B cell (primary cell): ENCODE measurements around the gene IBA57. TPM values are rescaled to one million over a fixed set of nuclear protein-coding genes. Genes with fewer than 3 reads are reported as not detected.

Source experiments
- ATAC-seq: fragments of 200-7000 bp; cut with Tn5 transposase; one replicate; pipeline ENCODE4 v1.10.0; 2021; ENCODE audit warnings: low read depth, mild to moderate bottlenecking, moderate number of reproducible peaks, moderate library complexity
- CTCF ChIA-PET: fragments of 350-600 bp; sonication (Branson Sonifier 250); formaldehyde crosslinking; loops from one replicate; lab custom pipeline; 2021; ENCODE audit warnings: antibody characterized with exemption, inconsistent platforms; lab: Charles Lee
- POLR2A ChIA-PET: fragments of 350-600 bp; sonication (Branson Sonifier 250); formaldehyde crosslinking; loops from one replicate; lab custom pipeline; 2021; ENCODE audit warnings: antibody characterized with exemption; lab: Charles Lee
- DNase-seq: peaks from one replicate; pipeline ENCODE4 v3.0.0; 2013
- H2AFZ ChIP-seq: 2 replicates; pipeline ENCODE4 v1.6.1; 2012; ENCODE audit warnings: mild to moderate bottlenecking, low read depth, low read length; ENCODE audit not compliant: insufficient read depth, poor library complexity, severe bottlenecking
- H3K27ac ChIP-seq, 2 donors: 1 replicate in 1 of 2; 2 replicates in 1 of 2; pipeline ENCODE4 v1.5.1; 2012 to 2013; ENCODE audit warnings: low read length in 2 of 2, mild to moderate bottlenecking in 2 of 2, moderate library complexity in 1 of 2
- H3K27me3 ChIP-seq, 4 experiments: fragments of 200-600 bp in 1 of 4; sonication (generic) in 1 of 4; replicated peaks in 1 of 4; 1 replicate in 2 of 4; 2 replicates in 2 of 4; pipeline versions ENCODE4 v1.6.1 to v1.7.0; 2013 to 2016; ENCODE audit warnings: low read length in 3 of 4, mild to moderate bottlenecking in 2 of 4, mixed read lengths in 1 of 4, moderate library complexity in 1 of 4; ENCODE audit not compliant: insufficient read depth in 4 of 4, control insufficient read depth in 3 of 4; ENCODE audit errors: control extremely low read depth in 1 of 4
- H3K36me3 ChIP-seq, 2 experiments: replicated peaks in 1 of 2; 1 replicate in 1 of 2; 2 replicates in 1 of 2; pipeline versions ENCODE4 v1.6.1 to v1.7.1; 2013; ENCODE audit warnings: low read length in 1 of 2; ENCODE audit not compliant: insufficient read depth in 2 of 2, control insufficient read depth in 1 of 2; ENCODE audit errors: control extremely low read depth in 1 of 2, extremely low read depth in 1 of 2
- H3K4me1 ChIP-seq, 2 donors: fragments of 200-600 bp in 1 of 2; sonication (generic) in 1 of 2; 1 replicate in 1 of 2; 2 replicates in 1 of 2; pipeline versions ENCODE4 v1.5.1 to v1.6.1; 2013 to 2017; ENCODE audit warnings: low read length in 2 of 2; ENCODE audit not compliant: control insufficient read depth in 2 of 2, insufficient read depth in 2 of 2
- H3K4me2 ChIP-seq: replicated peaks from 2 replicates; pipeline ENCODE3; 2012; ENCODE audit warnings: mild to moderate bottlenecking, low read depth, low read length; ENCODE audit not compliant: poor library complexity, severe bottlenecking
- H3K4me3 ChIP-seq, 5 experiments: fragments of 200-600 bp in 1 of 5; sonication (generic) in 1 of 5; 1 replicate in 3 of 5; 2 replicates in 2 of 5; pipeline versions ENCODE4 v1.5.1 to v1.7.0; 2011 to 2016; ENCODE audit warnings: low read length in 4 of 5, mild to moderate bottlenecking in 4 of 5, low read depth in 2 of 5, control low read depth in 1 of 5, moderate library complexity in 1 of 5; ENCODE audit not compliant: insufficient read depth in 1 of 5; ENCODE audit errors: control extremely low read depth in 1 of 5, extremely low read depth in 1 of 5
- H3K79me2 ChIP-seq: fragments of 200-600 bp; sonication (generic); one replicate; pipeline ENCODE4 v1.6.0; 2016; ENCODE audit warnings: low read length; ENCODE audit not compliant: control insufficient read depth, insufficient read depth
- H3K9ac ChIP-seq: fragments of 200-600 bp; sonication (generic); 2 replicates; pipeline ENCODE4 v1.6.1; 2017; ENCODE audit warnings: mild to moderate bottlenecking, low read length, moderate library complexity
- H3K9me3 ChIP-seq, 3 donors: one replicate each; pipeline versions ENCODE4 v1.6.1 to v1.7.1; 2013; ENCODE audit warnings: low read length in 2 of 3; ENCODE audit not compliant: control insufficient read depth in 2 of 3, insufficient read depth in 1 of 3; ENCODE audit errors: control extremely low read depth in 1 of 3
- H4K20me1 ChIP-seq: 2 replicates; pipeline ENCODE4 v1.6.0; 2012; ENCODE audit warnings: mild to moderate bottlenecking, low read length; ENCODE audit not compliant: insufficient read depth, control insufficient read depth, poor library complexity, severe bottlenecking
- H3K27ac Mint-ChIP-seq: one replicate; pipeline ENCODE4 v1.8.0; 2021; ENCODE audit warnings: mixed read lengths
- H3K27me3 Mint-ChIP-seq: one replicate; pipeline ENCODE4 v1.8.0; 2021; ENCODE audit warnings: mixed read lengths
- H3K4me1 Mint-ChIP-seq: one replicate; pipeline ENCODE4 v1.8.0; 2021; ENCODE audit warnings: mixed read lengths
- H3K4me3 Mint-ChIP-seq: one replicate; pipeline ENCODE4 v1.8.0; 2021; ENCODE audit warnings: mixed read lengths
- H3K9me3 Mint-ChIP-seq: one replicate; pipeline ENCODE4 v1.8.0; 2022; ENCODE audit warnings: mixed read lengths; ENCODE audit not compliant: insufficient read depth
- CTCF ChIP-seq: fragments of 200-600 bp; IDR thresholded peaks from one replicate; pipeline ENCODE4 v1.8.0; 2022; ENCODE audit warnings: antibody characterized with exemption, mild to moderate bottlenecking
- EZH2 ChIP-seq: IDR thresholded peaks from 2 replicates; pipeline ENCODE4 v1.6.1; 2012; ENCODE audit warnings: borderline replicate concordance, low read depth, mild to moderate bottlenecking, moderate library complexity, low read length; ENCODE audit not compliant: insufficient read depth, poor library complexity, severe bottlenecking
- WGBS: methylation state at CpG from one replicate; pipeline ENCODE4 v1.1.5; 2013; ENCODE audit warnings: missing lambda C conversion rate; ENCODE audit not compliant: insufficient coverage; 5-methylcytosine and 5-hydroxymethylcytosine counted together
- intact Hi-C: fragments of 100-400 bp; cut with micrococcal nuclease; formaldehyde crosslinking; loops from one replicate; pipeline ENCODE4 v1.10.0; 2022
- polyA plus RNA-seq: library from polyadenylated mRNA; depleted of rRNA; stranded (reverse); fragments of >200 nt; gene quantifications from 2 replicates; pipeline ENCODE4 v1.2.3, GENCODE V29; 2012
- total RNA-seq, 2 donors: library from RNA; stranded (reverse); fragments of 120-200 nt in 1 of 2; gene quantifications; 1 replicate in 1 of 2; 2 replicates in 1 of 2; pipeline versions ENCODE4 v1.2.3 to v1.2.4, GENCODE V29; 2013 to 2022

IBA57 gene
- total and polyA plus RNA-seq, 2 donors (not counting 1 experiment from before 2014, with no cell fraction given) = 5.2 to 12.8 TPM

GRCh38 chr1:228210076-228210651, 44.6 kb downstream of the IBA57 start:
- Histone ChIP-seq H3K9me3 (peaks cover 0 to 7% (median 0%) of the 10 kb centered on the region in 3 donors), H3K4me3 (no peak overlapping the region), H3K36me3 (no peaks in the 10 kb centered on the region), H3K27ac (no peak overlapping the region), H3K4me1 (peaks cover 0 to 8% of the 10 kb centered on the region in 2 donors), H3K27me3 (peaks cover 0 to 18% (median 0%) of the 10 kb centered on the region in 4 experiments), H3K4me2 (no peak overlapping the region), H3K79me2 (no peaks in the 10 kb centered on the region), H4K20me1 (no peaks in the 10 kb centered on the region), H3K9ac (no peak overlapping the region), H2AFZ (no peak overlapping the region)
- ChIA-PET POLR2A (no interaction called here), CTCF (interaction anchor here (1.5 kb wide), 1 partner anchor 44 kb away, joined by 4 read pairs; no protein-coding TSS in a partner anchor)
- intact Hi-C loops = loop anchor here (5.0 kb wide), 1 partner anchor 292 kb away; no protein-coding TSS in a partner anchor
- TF ChIP-seq CTCF (no peak), EZH2 (no peak)
- ATAC-seq = no peak
- Mint-ChIP-seq H3K4me3 (no peak overlapping the region), H3K27ac (no peak overlapping the region), H3K4me1 (peaks cover 5% of the 10 kb centered on the region), H3K9me3 (no peaks in the 10 kb centered on the region), H3K27me3 (peaks cover 3% of the 10 kb centered on the region)
- WGBS = 96% methylated on average over 7 of the region's 11 CpGs
- no peak for DNase-seq
